OCI-LY1 (cell line): Measurements from ENCODE around the gene LRMDA.

Experiments used
- H2AFZ ChIP-seq: fragments of 200-600 bp; sonication (generic), shearing (Covaris generic); 2 replicates; pipeline ENCODE4 v1.6.0; 2014; ENCODE audit warnings: antibody characterized with exemption, mild to moderate bottlenecking, low read length
- H3F3A ChIP-seq: fragments of 200-600 bp; sonication (generic), shearing (Covaris generic); 2 replicates; pipeline ENCODE4 v1.6.0; 2014; ENCODE audit warnings: mild to moderate bottlenecking, antibody characterized with exemption, low read length, moderate library complexity; ENCODE audit not compliant: insufficient read depth
- H3K27ac ChIP-seq: fragments of 200-600 bp; sonication (generic); 2 replicates; pipeline ENCODE4 v1.5.1; 2014; ENCODE audit warnings: low read length, mixed run types, mild to moderate bottlenecking, low read depth; ENCODE audit not compliant: poor library complexity, severe bottlenecking
- H3K27me3 ChIP-seq: fragments of 200-600 bp; sonication (generic); 2 replicates; pipeline ENCODE4 v1.6.0; 2014; ENCODE audit warnings: antibody characterized with exemption, mild to moderate bottlenecking, low read length, moderate library complexity; ENCODE audit not compliant: insufficient read depth
- H3K36me3 ChIP-seq: fragments of 200-600 bp; sonication (generic); 2 replicates; pipeline ENCODE4 v1.6.1; 2014; ENCODE audit warnings: mild to moderate bottlenecking, antibody characterized with exemption, low read length, moderate library complexity, mixed read lengths; ENCODE audit not compliant: insufficient read depth
- H3K4me1 ChIP-seq: fragments of 200-600 bp; sonication (generic); 2 replicates; pipeline ENCODE4 v1.5.1; 2014; ENCODE audit warnings: mild to moderate bottlenecking, low read length, moderate library complexity; ENCODE audit not compliant: insufficient read depth, severe bottlenecking
- H3K4me2 ChIP-seq: fragments of 200-600 bp; sonication (generic), shearing (Covaris generic); 2 replicates; pipeline ENCODE4 v1.6.1; 2014; ENCODE audit warnings: low read length
- H3K4me3 ChIP-seq: fragments of 200-600 bp; sonication (generic); 2 replicates; pipeline ENCODE4 v1.5.1; 2014; ENCODE audit warnings: low read length, low read depth, mild to moderate bottlenecking, mixed read lengths; ENCODE audit not compliant: poor library complexity, severe bottlenecking
- H3K79me2 ChIP-seq: fragments of 200-600 bp; shearing (Covaris generic); 2 replicates; pipeline ENCODE4 v1.6.1; 2016; ENCODE audit warnings: mixed run types, low read length, mixed read lengths; ENCODE audit not compliant: insufficient read depth
- H3K9ac ChIP-seq: fragments of 200-600 bp; sonication (generic), shearing (Covaris generic); 2 replicates; pipeline ENCODE4 v1.6.1; 2014; ENCODE audit warnings: mild to moderate bottlenecking, low read length, mixed read lengths
- H3K9me2 ChIP-seq: fragments of 200-600 bp; sonication (generic), shearing (Covaris generic); 2 replicates; pipeline ENCODE4 v1.6.1; 2014; ENCODE audit warnings: low read depth, mild to moderate bottlenecking, low read length, mixed read lengths
- H3K9me3 ChIP-seq: fragments of 200-600 bp; shearing (Covaris generic); 2 replicates; pipeline ENCODE4 v1.6.1; 2014; ENCODE audit warnings: low read length, mixed read lengths
- H4K20me1 ChIP-seq: fragments of 200-600 bp; sonication (generic), shearing (Covaris generic); 2 replicates; pipeline ENCODE4 v1.6.0; 2016; ENCODE audit warnings: mild to moderate bottlenecking, low read length; ENCODE audit not compliant: insufficient read depth
- EZH2 ChIP-seq: fragments of 200-600 bp; sonication (generic), shearing (Covaris generic); IDR thresholded peaks from 2 replicates; pipeline ENCODE4 v1.8.0; 2017; ENCODE audit warnings: borderline replicate concordance, mixed run types, mild to moderate bottlenecking, antibody characterized with exemption, low read length, moderate library complexity, mixed read lengths
- TF ChIP-seq, protein P1 (sequence below): fragments of 200-600 bp; sonication (generic), shearing (Covaris generic); IDR thresholded peaks from 2 replicates; pipeline ENCODE4 v1.5.1; 2017; ENCODE audit warnings: mild to moderate bottlenecking, antibody characterized with exemption, low read length, moderate library complexity, mixed read lengths

The LRMDA gene

DNA sequence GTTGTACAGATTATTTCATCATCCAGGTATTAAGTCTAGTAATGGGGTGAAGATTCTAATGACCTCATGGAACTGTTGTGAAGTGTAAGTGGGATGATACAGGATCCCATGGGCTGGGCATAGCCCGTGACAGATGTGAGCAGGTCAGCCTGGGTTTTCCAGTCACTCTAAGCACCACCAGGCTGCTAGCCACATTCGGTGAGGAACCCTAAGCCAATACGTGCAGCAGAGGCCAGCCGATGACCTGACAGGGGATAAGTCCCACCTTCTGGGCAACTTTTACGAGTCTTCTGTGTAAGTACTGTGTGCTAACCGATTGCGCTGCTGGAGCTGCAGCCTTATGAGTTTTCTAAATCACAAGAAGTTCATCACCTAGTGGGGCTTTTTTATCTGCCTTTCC is 37.2 kb upstream of the LRMDA start:
- Histone ChIP-seq H2AFZ (no peak overlapping the region), H3K36me3 (no peaks in the 10 kb centered on the region)

DNA sequence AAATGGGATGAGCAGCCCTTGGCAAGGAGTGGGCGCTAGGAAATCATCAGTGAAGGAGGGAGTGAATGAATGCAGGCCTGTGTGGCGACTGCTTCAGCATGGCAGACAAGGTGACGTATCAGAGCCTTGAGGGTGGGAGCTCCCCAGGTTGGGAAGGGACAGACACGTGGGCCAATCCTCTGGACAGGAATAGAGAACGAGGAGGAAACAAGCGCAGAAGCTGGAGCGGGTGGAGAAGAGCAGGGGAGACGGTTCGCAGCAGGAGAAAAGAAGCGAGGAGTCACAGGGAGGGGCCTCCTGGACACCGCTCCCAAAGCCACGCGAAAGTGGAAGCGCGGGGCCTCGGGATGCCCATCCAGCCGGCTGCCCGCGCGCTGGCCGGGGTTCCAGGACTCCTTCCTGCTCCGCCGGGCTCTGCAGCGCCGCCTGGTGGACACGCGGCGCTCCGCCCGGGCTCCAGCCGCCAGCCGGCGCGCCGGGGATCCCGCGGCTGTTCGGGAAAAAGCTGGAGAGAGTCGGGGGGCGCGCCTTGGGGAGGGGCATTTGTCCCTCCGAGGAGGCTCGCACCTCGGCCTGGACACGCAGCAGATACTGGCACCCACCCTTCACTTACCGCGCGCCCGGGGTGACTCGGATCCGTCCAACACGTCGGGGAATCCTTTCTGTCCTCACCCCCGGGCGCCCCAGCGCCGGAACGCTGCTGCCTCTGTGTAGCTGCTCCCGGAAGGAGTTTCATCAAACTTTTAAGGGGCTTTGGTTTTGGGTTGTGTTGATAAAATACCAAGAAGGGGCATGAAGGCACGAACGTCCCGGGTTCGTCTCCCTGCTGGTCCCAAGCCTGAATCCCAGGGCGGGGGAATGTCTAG is 36.1 kb upstream of the LRMDA start:
- TF ChIP-seq, protein P1, sequence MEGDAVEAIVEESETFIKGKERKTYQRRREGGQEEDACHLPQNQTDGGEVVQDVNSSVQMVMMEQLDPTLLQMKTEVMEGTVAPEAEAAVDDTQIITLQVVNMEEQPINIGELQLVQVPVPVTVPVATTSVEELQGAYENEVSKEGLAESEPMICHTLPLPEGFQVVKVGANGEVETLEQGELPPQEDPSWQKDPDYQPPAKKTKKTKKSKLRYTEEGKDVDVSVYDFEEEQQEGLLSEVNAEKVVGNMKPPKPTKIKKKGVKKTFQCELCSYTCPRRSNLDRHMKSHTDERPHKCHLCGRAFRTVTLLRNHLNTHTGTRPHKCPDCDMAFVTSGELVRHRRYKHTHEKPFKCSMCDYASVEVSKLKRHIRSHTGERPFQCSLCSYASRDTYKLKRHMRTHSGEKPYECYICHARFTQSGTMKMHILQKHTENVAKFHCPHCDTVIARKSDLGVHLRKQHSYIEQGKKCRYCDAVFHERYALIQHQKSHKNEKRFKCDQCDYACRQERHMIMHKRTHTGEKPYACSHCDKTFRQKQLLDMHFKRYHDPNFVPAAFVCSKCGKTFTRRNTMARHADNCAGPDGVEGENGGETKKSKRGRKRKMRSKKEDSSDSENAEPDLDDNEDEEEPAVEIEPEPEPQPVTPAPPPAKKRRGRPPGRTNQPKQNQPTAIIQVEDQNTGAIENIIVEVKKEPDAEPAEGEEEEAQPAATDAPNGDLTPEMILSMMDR, result no peak; the same call in 1 of the 2 replicates
- no peak for TF ChIP-seq EZH2
- Histone ChIP-seq H3K27me3 (no peaks in the 10 kb centered on the region), H3K36me3 (no peaks in the 10 kb centered on the region), H2AFZ (no peak overlapping the region), H3K9ac (no peak overlapping the region), H4K20me1 (no peaks in the 10 kb centered on the region), H3K79me2 (no peaks in the 10 kb centered on the region), H3K4me1 (no peaks in the 10 kb centered on the region), H3K9me3 (no peaks in the 10 kb centered on the region), H3K4me3 (no peak overlapping the region), H3F3A (no peaks in the 10 kb centered on the region), H3K9me2 (no peaks in the 10 kb centered on the region), H3K4me2 (no peak overlapping the region), H3K27ac (no peak overlapping the region)

More for the DNA sequence above, 37.2 kb upstream of the LRMDA start:
- Histone ChIP-seq H3K27ac (no peak overlapping the region), H3K9ac (no peak overlapping the region), H3K9me3 (no peaks in the 10 kb centered on the region), H3K9me2 (no peaks in the 10 kb centered on the region), H3K4me1 (no peaks in the 10 kb centered on the region), H4K20me1 (no peaks in the 10 kb centered on the region), H3K4me3 (no peak overlapping the region), H3K79me2 (no peaks in the 10 kb centered on the region), H3K27me3 (no peaks in the 10 kb centered on the region), H3F3A (no peaks in the 10 kb centered on the region), H3K4me2 (no peak overlapping the region)
- TF ChIP-seq EZH2, result no peak
- TF ChIP-seq, protein P1, result no peak

DNA sequence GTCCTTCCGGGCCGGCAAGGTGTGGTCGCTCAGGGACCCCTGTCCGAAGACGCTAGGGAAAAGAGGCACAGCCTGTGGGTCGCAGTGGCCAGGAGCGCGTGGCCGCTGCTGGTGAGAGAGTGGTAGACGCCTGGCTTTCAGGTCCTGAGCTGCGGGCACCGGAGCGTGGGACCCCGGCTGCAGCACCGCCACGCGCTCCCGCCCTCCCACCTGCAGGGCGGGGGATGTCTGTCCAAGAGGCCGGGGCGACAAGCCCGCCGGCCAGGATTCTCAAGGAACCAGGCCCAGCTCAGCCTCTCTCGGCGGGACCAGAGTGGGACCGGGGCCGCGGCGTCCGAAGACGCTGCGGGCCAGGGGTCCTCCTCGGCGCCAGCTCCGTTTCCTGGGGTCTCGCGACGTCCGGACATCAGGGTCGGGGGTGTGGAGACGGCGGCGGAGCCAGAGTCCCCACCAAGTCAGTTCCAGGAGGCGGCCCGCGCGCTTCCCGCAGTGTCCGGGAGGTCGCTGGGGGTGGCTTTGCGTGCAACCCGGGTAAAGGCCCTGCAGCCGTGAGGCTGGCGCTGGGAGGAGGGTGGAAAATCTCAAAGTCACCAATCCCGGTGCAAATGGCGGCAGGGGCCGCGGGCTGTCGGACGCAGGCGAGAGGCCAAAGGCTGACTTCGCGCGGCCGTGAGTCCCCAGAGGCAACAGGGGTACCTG is 35.3 kb upstream of the LRMDA start:
- Histone ChIP-seq H3K9ac (no peak overlapping the region), H3F3A (no peaks in the 10 kb centered on the region), H3K4me2 (no peak overlapping the region), H3K4me3 (no peak overlapping the region), H3K36me3 (no peaks in the 10 kb centered on the region), H2AFZ (no peak overlapping the region), H3K4me1 (no peaks in the 10 kb centered on the region), H3K9me2 (no peaks in the 10 kb centered on the region), H3K27me3 (no peaks in the 10 kb centered on the region), H3K27ac (no peak overlapping the region), H4K20me1 (no peaks in the 10 kb centered on the region), H3K9me3 (no peaks in the 10 kb centered on the region), H3K79me2 (no peaks in the 10 kb centered on the region)
- TF ChIP-seq, protein P1, result no peak
- TF ChIP-seq EZH2, result no peak
